Epidermal melanocyte (primary cell): ENCODE measurements around the gene USP50.
"Not testable (repeated sequence)": the region's sequence is repeated elsewhere in the genome, so short reads cannot be mapped to it uniquely, and the experiment has no call there.

Source experiments
- DNase-seq: peaks from one replicate; pipeline ENCODE4 v3.0.0; 2011; ENCODE audit warnings: low spot score; ENCODE audit not compliant: insufficient read length

The USP50 gene

GRCh38 chr15:50546566-50546965 is at the start of gene USP50:
Gene USP50 (minus strand): TSS chr15:50546666. CDS start chr15:50546525, 141 bp downstream.
- no peak for DNase-seq

GRCh38 chr15:50594311-50594710 is 47.8 kb upstream of the USP50 start:
- no peak for DNase-seq

- no peak for DNase-seq
These were observed 47.3 kb upstream of the USP50 start for GRCh38 chr15:50593761-50594160.

GRCh38 chr15:50590288-50590687 is 43.8 kb upstream of the USP50 start:
- no peak for DNase-seq

- DNase-seq = no peak
These were observed 31.0 kb upstream of the USP50 start for GRCh38 chr15:50577492-50577891.

- no peak for DNase-seq
These were observed 29.7 kb upstream of the USP50 start for GRCh38 chr15:50576166-50576565.

- DNase-seq = not testable (repeated sequence)
These were observed 27.4 kb upstream of the USP50 start for GRCh38 chr15:50573842-50574241.

- no peak for DNase-seq
These were observed 17.3 kb upstream of the USP50 start for GRCh38 chr15:50563756-50564155.

GRCh38 chr15:50562735-50563640 is 16.5 kb upstream of the USP50 start:
- no peak for DNase-seq

GRCh38 chr15:50558012-50558411 is 11.5 kb upstream of the USP50 start:
- no peak for DNase-seq

- DNase-seq = no peak
These were observed 10.3 kb upstream of the USP50 start for GRCh38 chr15:50556642-50557371.

GRCh38 chr15:50552238-50552637 is 5.8 kb upstream of the USP50 start:
- DNase-seq = no peak

- DNase-seq = no peak
These were observed 2.9 kb upstream of the USP50 start for GRCh38 chr15:50549326-50549725.

- no peak for DNase-seq
These were observed 2.1 kb downstream of the USP50 start for GRCh38 chr15:50544368-50544767.

- no peak for DNase-seq
These were observed 2.9 kb downstream of the USP50 start for GRCh38 chr15:50543556-50543955.

- DNase-seq = no peak
These were observed 3.6 kb downstream of the USP50 start for GRCh38 chr15:50542887-50543210.

- DNase-seq = no peak
These were observed 14.7 kb downstream of the USP50 start for GRCh38 chr15:50531766-50532165.

- DNase-seq = no peak
These were observed 15.3 kb downstream of the USP50 start for GRCh38 chr15:50531163-50531562.

- no peak for DNase-seq
These were observed 22.6 kb downstream of the USP50 start for GRCh38 chr15:50523851-50524251.

GRCh38 chr15:50519740-50520425 is 26.6 kb downstream of the USP50 start:
- no peak for DNase-seq

- no peak for DNase-seq
These were observed 33.5 kb downstream of the USP50 start for GRCh38 chr15:50513001-50513400.

- no peak for DNase-seq
These were observed 40.3 kb downstream of the USP50 start for GRCh38 chr15:50506121-50506520.
